H9 (cell line): ENCODE measurements around the gene MADCAM1. TPM values are rescaled to one million over a fixed set of nuclear protein-coding genes. Genes with fewer than 3 reads are reported as not detected.

ENCODE experiments used
- DNase-seq: peaks from one replicate; pipeline ENCODE4 v3.0.0-alpha.2; 2017
- H2AFZ ChIP-seq: one replicate; pipeline ENCODE4 v1.6.1; 2013; ENCODE audit warnings: mild to moderate bottlenecking, low read length, control low read depth, moderate library complexity
- H2AK5ac ChIP-seq: 2 replicates; pipeline ENCODE4 v1.6.1; 2013; ENCODE audit warnings: low read length, control low read depth, mixed read lengths; ENCODE audit not compliant: insufficient read length
- H2BK120ac ChIP-seq: one replicate; pipeline ENCODE4 v1.6.1; 2013; ENCODE audit warnings: low read depth, mild to moderate bottlenecking, low read length, control low read depth, inconsistent platforms; ENCODE audit not compliant: poor library complexity, severe bottlenecking
- H2BK12ac ChIP-seq: 2 replicates; pipeline ENCODE4 v1.6.1; 2013; ENCODE audit warnings: low read length, control low read depth, mixed read lengths, low read depth; ENCODE audit not compliant: insufficient read length
- H2BK15ac ChIP-seq: 2 replicates; pipeline ENCODE4 v1.6.1; 2013; ENCODE audit warnings: low read depth, low read length, control low read depth
- H2BK20ac ChIP-seq: one replicate; pipeline ENCODE4 v1.6.1; 2013; ENCODE audit warnings: low read depth, mild to moderate bottlenecking, low read length, control low read depth, inconsistent platforms; ENCODE audit not compliant: poor library complexity, severe bottlenecking
- H2BK5ac ChIP-seq: 2 replicates; pipeline ENCODE4 v1.6.1; 2013; ENCODE audit warnings: low read length, control low read depth, mixed read lengths; ENCODE audit not compliant: insufficient read length
- H3K14ac ChIP-seq: 2 replicates; pipeline ENCODE4 v1.6.1; 2013; ENCODE audit warnings: low read length, control low read depth; ENCODE audit not compliant: insufficient read depth
- H3K18ac ChIP-seq: 2 replicates; pipeline ENCODE4 v1.6.1; 2013; ENCODE audit warnings: low read depth, mild to moderate bottlenecking, mixed read lengths, low read length, control low read depth; ENCODE audit not compliant: insufficient read length
- H3K23ac ChIP-seq: 2 replicates; pipeline ENCODE4 v1.6.1; 2013; ENCODE audit warnings: low read length, control low read depth, mixed read lengths, low read depth; ENCODE audit not compliant: insufficient read length
- H3K23me2 ChIP-seq: 2 replicates; pipeline ENCODE4 v1.6.1; 2013; ENCODE audit warnings: low read depth, mild to moderate bottlenecking, mixed read lengths, low read length, control low read depth; ENCODE audit not compliant: insufficient read length, poor library complexity, severe bottlenecking
- H3K27ac ChIP-seq: 2 replicates; pipeline ENCODE4 v1.5.1; 2013; ENCODE audit warnings: low read length, control low read depth, mixed read lengths, low read depth; ENCODE audit not compliant: insufficient read length
- H3K27me3 ChIP-seq: 2 replicates; pipeline ENCODE4 v1.6.1; 2013; ENCODE audit warnings: low read length, control low read depth, inconsistent platforms; ENCODE audit not compliant: insufficient read depth
- H3K4ac ChIP-seq: 2 replicates; pipeline ENCODE4 v1.6.1; 2013; ENCODE audit warnings: low read depth, mild to moderate bottlenecking, control low read depth, inconsistent platforms, low read length, moderate library complexity
- H3K4me1 ChIP-seq: 2 replicates; pipeline ENCODE4 v1.6.1; 2013; ENCODE audit warnings: low read length, control low read depth, inconsistent platforms; ENCODE audit not compliant: insufficient read depth
- H3K4me2 ChIP-seq: 2 replicates; pipeline ENCODE4 v1.6.1; 2013; ENCODE audit warnings: low read length, control low read depth, mixed read lengths; ENCODE audit not compliant: insufficient read length, insufficient read depth
- H3K56ac ChIP-seq: 2 replicates; pipeline ENCODE4 v1.6.1; 2013; ENCODE audit warnings: low read depth, mild to moderate bottlenecking, mixed read lengths, low read length, control low read depth; ENCODE audit not compliant: insufficient read length
- H3K79me1 ChIP-seq: 2 replicates; pipeline ENCODE4 v1.6.1; 2013; ENCODE audit warnings: low read depth, mild to moderate bottlenecking, moderate library complexity, low read length, control low read depth, inconsistent platforms; ENCODE audit not compliant: insufficient read depth, poor library complexity, severe bottlenecking
- H3K79me2 ChIP-seq: 2 replicates; pipeline ENCODE4 v1.6.1; 2013; ENCODE audit warnings: low read length, control low read depth, inconsistent platforms; ENCODE audit not compliant: insufficient read depth
- H3K9ac ChIP-seq: 2 replicates; pipeline ENCODE4 v1.6.1; 2013; ENCODE audit warnings: low read length, control low read depth, mixed read lengths; ENCODE audit not compliant: insufficient read length; ENCODE audit errors: extremely low read depth
- H3K9me3 ChIP-seq: one replicate; pipeline ENCODE4 v1.6.1; 2013; ENCODE audit warnings: low read depth, low read length, inconsistent platforms; ENCODE audit not compliant: control insufficient read depth
- H3T11ph ChIP-seq: one replicate; pipeline ENCODE4 v1.6.1; 2013; ENCODE audit warnings: mild to moderate bottlenecking, low read length, control low read depth, inconsistent platforms
- H4K20me1 ChIP-seq: one replicate; pipeline ENCODE4 v1.6.1; 2013; ENCODE audit not compliant: control insufficient read depth, insufficient read length, insufficient read depth
- H4K5ac ChIP-seq: 2 replicates; pipeline ENCODE4 v1.6.1; 2013; ENCODE audit warnings: low read depth, mild to moderate bottlenecking, mixed read lengths, low read length, control low read depth; ENCODE audit not compliant: insufficient read length
- H4K8ac ChIP-seq: replicated peaks from 2 replicates; pipeline ENCODE4 v1.6.1; 2013; ENCODE audit warnings: low read length, control low read depth, mixed read lengths, low read depth; ENCODE audit not compliant: insufficient read length
- H4K91ac ChIP-seq: 2 replicates; pipeline ENCODE4 v1.6.1; 2013; ENCODE audit warnings: low read depth, mild to moderate bottlenecking, moderate library complexity, mixed read lengths, low read length, control low read depth; ENCODE audit not compliant: insufficient read length
- H3K27ac Mint-ChIP-seq, 3 experiments: 2 replicates in 2 of 3; 3 replicates in 1 of 3; pipeline ENCODE4 v1.8.0; 2020 to 2021; ENCODE audit warnings: mixed read lengths in 3 of 3, mild to moderate bottlenecking in 1 of 3, moderate library complexity in 1 of 3
- H3K27me3 Mint-ChIP-seq: 2 replicates; pipeline ENCODE4 v1.8.0; 2021; ENCODE audit warnings: low read depth, mild to moderate bottlenecking, moderate library complexity, mixed read lengths
- H3K36me3 Mint-ChIP-seq, 3 experiments: 2 replicates in 2 of 3; 3 replicates in 1 of 3; pipeline ENCODE4 v1.8.0; 2020 to 2021; ENCODE audit warnings: low read depth in 3 of 3, mixed read lengths in 3 of 3; ENCODE audit not compliant: insufficient read depth in 1 of 3
- H3K4me1 Mint-ChIP-seq, 2 experiments: 2 replicates each; pipeline ENCODE4 v1.8.0; 2020; ENCODE audit warnings: mixed read lengths in 2 of 2
- H3K4me3 Mint-ChIP-seq, 2 experiments: 2 replicates in 1 of 2; 3 replicates in 1 of 2; pipeline ENCODE4 v1.8.0; 2020 to 2021; ENCODE audit warnings: mild to moderate bottlenecking in 2 of 2, mixed read lengths in 2 of 2, moderate library complexity in 1 of 2
- H3K9me3 Mint-ChIP-seq, 2 experiments: 2 replicates in 1 of 2; 3 replicates in 1 of 2; pipeline ENCODE4 v1.8.0; 2020; ENCODE audit warnings: mild to moderate bottlenecking in 2 of 2, mixed read lengths in 2 of 2, moderate library complexity in 1 of 2
- CTCF ChIP-seq: fragments of 200-600 bp; sonication (generic); conservative IDR thresholded peaks from 3 replicates; pipeline ENCODE4 v1.8.0; 2021; ENCODE audit warnings: antibody characterized with exemption, mild to moderate bottlenecking
- WGBS: extraction: QIAGEN DNeasy Blood & Tissue Kit; methylation state at CpG from one replicate; pipeline ENCODE4 v1.1.7; 2013; ENCODE audit warnings: missing lambda C conversion rate, low lambda C conversion rate, mixed read lengths; ENCODE audit not compliant: insufficient read length; ENCODE audit errors: extremely low coverage; 5-methylcytosine and 5-hydroxymethylcytosine counted together
- total RNA-seq: library from RNA; stranded (reverse); gene quantifications from 2 replicates; pipeline ENCODE4 v1.2.1, GENCODE V29; 2021

MADCAM1 gene
- total RNA-seq, 1 experiment from 2014 or later = 1.2 TPM

GRCh38 chr19:539429-540030, 43.2 kb downstream of the MADCAM1 start:
- peaks cover 5% of the 10 kb centered on the region; the same call in 1 of the 2 replicates for H3K27me3 Mint-ChIP-seq

More at GRCh38 chr19:539429-540030, 43.2 kb downstream of the MADCAM1 start:
- H3K4me3 Mint-ChIP-seq = no peak overlapping the region
- Histone ChIP-seq H2BK15ac (no peak overlapping the region), H3K27me3 (no peaks in the 10 kb centered on the region), H3K14ac (no peak overlapping the region), H3K79me1 (no peaks in the 10 kb centered on the region), H3K27ac (no peak overlapping the region), H3K4ac (no peak overlapping the region), H3K18ac (no peak overlapping the region), H4K91ac (no peak overlapping the region), H2BK120ac (no peak overlapping the region), H3K4me2 (no peak overlapping the region), H3K79me2 (peaks cover 2% of the 10 kb centered on the region; the same call in 1 of the 2 replicates), H3K4me1 (no peaks in the 10 kb centered on the region), H4K5ac (no peak overlapping the region), H3K56ac (no peak overlapping the region), H2AFZ (no peak overlapping the region), H2AK5ac (no peak overlapping the region), H3K9ac (no peak overlapping the region), H3T11ph (no peak overlapping the region), H3K9me3 (no peaks in the 10 kb centered on the region), H2BK12ac (no peak overlapping the region), H3K23ac (no peak overlapping the region), H2BK5ac (no peak overlapping the region), H4K20me1 (no peaks in the 10 kb centered on the region), H4K8ac (no peak overlapping the region), H3K23me2 (no peaks in the 10 kb centered on the region), H2BK20ac (no peak overlapping the region)
- peaks cover 0 to 2% of the 10 kb centered on the region in 2 experiments; a peak in 2 of 4 replicates for H3K4me1 Mint-ChIP-seq
- H3K9me3 Mint-ChIP-seq = no peaks in the 10 kb centered on the region
- peak; percentile 23 for DNase-seq
- no peak for TF ChIP-seq CTCF
- WGBS = no CpG with 5 or more reads among the region's 30 CpGs
- no peak overlapping the region for H3K27ac Mint-ChIP-seq
- peaks cover 13 to 33% (median 33%) of the 10 kb centered on the region in 3 experiments for H3K36me3 Mint-ChIP-seq
